Activated CD8-positive, alpha-beta memory T cell treated with anti-CD3 and anti-CD28 coated beads, Interleukin-2, amount 50 U/mL, for 24 hours (primary cell): Measurements from ENCODE around the gene CNN2.

Experiments used
- DNase-seq: peaks from one replicate; pipeline ENCODE4 v3.0.0-alpha.2; 2020; ENCODE audit errors: extremely low read depth

Gene CNN2

GRCh38 chr19:1081301-1082164, 55.1 kb downstream of the CNN2 start:
- no peak for DNase-seq

DNA sequence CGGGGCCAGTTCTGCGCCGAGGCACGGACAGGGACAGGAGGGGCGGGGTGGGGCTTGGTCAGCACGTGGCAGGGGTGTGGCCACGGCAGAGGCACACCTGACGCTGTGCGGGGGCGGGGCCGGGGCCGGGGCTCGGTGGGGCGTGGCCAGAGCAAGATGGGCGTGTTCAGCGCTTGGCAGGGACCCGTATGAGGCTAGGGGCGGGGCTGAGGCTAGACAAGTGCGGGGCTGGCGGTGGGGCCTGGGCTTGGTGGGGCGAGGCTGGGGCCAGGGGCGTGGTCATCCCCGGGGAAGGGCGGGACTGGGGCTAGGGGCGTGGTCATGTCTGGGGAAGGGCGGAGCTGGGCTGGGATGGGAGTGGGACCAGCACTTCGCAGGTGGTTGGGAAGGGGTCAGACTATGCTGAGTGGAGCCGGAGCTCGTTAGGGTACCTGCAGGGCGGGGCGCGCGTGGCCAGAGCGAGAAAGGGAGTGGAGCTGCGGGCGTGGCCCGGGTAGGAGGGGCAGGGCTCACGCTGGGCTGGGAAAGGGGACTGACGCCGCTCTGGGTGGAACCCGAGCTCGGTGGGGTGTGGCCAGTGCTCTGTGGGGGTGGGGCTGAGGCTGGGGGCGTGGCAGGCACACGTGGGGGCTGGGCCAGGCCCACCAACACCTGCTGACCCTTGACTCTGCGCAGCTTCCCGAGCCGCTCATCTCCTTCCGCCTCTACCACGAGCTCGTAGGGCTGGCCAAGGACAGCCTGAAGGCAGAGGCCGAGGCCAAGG, 55.9 kb downstream of the CNN2 start:
- no peak for DNase-seq

GRCh38 chr19:1082928-1083816, 56.8 kb downstream of the CNN2 start:
- DNase-seq, result no peak

DNA sequence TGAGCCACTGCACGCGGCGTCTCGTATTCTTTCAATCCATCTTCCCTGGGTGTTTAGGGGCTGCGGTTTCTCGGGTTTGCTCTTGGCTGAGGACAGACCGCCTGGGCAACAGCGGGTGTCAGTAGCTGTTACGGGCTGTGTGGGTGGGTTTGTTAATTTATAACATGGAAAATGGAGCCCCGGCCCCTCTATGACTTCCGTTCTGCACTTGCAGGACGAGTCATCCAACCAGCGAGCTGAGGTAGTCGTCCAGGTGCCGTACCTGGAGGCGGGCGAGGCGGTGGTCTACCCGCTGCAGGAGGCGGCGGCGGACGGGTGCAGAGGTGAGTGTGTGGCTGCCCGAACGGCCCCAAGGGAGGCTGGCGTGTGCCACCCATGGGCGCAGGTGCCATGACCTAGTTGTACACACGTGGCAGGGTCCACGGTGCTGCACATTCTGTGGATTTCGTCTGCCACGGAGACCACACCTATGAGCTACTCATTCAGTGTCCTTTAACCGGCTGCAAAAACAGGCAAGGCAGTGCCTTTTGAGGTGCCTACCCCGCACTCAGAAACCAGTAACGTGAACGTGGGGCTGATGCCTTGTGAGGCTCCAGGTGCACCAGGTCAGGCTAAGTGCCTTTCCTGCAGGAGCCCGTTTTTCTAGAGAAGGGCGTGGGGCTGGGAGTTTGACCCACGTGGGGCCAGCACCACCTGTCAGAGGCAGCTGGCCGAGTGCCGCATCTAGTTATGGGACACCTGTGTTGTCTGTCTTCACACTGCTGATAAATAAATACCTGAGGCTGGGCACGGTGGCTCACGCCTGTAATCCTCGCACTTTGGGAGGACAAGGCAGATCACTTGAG, 57.8 kb downstream of the CNN2 start:
- DNase-seq, result no peak

DNA sequence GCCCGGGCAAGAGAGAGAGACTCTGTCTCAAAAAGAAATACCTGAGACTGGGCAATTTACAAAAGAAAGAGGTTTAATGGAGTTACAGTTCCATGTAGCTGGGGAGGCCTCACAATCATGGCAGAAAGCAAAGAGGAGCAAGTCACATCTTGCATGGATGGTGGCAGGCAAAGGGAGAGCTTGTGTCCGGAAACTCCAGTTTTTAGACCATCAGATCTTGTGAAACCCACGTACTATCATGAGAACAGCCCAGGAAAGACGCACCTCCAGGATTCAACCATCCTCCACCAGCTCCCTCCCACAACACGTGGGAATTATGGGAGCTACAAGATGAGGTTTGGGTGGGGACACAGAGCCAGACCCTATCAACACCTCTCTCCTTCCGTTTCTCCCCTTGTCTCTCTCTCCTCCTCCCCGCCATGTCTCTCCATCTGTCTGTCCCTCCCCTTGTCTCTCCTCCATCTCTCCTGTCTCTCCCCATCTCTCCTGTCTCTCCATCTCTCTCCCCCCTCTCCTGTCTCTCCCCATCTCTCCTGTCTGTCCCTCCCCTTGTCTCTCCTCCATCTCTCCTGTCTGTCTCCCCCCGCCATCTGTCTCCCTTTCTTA, 58.7 kb downstream of the CNN2 start:
- no peak for DNase-seq

- DNase-seq, result no peak
Measured at GRCh38 chr19:1085676-1086442, 59.5 kb downstream of the CNN2 start.

DNA sequence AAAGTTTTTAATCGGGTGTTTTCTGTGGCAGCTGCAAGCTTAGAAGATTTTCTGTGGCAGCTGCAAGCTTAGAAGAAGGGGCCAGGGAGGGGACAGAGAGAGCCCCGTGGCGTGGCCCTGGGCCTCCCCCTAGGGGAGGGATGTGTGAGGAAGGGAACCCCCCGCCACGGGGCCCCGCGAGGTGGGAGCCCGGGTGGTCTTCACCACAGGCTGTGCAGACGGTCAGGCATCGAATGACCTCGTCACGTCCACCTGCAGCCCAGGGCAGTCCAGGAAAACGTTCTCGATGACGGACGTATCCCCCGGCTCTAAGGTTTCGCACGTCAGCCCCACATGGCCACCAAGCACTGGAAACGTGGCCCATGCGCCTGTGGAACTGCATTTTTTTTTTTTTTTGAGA, 60.2 kb downstream of the CNN2 start:
- no peak for DNase-seq

- no peak for DNase-seq
Measured at GRCh38 chr19:1087813-1088415, 61.5 kb downstream of the CNN2 start.

GRCh38 chr19:1088416-1089010, 62.1 kb downstream of the CNN2 start:
- DNase-seq, result no peak
